Stimulated activated CD8-positive, alpha-beta memory T cell treated with anti-CD3 and anti-CD28 coated beads, Interleukin-12 subunit alpha, Interleukin-12 subunit beta, amount 100 ng/mL, for 4 hours (primary cell): ENCODE results near the gene NLRP12.
"Not testable (repeated sequence)": the region's sequence is repeated elsewhere in the genome, so short reads cannot be mapped to it uniquely, and the experiment has no call there.

Experiments used
- DNase-seq: peaks from one replicate; pipeline ENCODE4 v3.0.0-alpha.2; 2020; ENCODE audit warnings: low read depth

Gene NLRP12, protein sequence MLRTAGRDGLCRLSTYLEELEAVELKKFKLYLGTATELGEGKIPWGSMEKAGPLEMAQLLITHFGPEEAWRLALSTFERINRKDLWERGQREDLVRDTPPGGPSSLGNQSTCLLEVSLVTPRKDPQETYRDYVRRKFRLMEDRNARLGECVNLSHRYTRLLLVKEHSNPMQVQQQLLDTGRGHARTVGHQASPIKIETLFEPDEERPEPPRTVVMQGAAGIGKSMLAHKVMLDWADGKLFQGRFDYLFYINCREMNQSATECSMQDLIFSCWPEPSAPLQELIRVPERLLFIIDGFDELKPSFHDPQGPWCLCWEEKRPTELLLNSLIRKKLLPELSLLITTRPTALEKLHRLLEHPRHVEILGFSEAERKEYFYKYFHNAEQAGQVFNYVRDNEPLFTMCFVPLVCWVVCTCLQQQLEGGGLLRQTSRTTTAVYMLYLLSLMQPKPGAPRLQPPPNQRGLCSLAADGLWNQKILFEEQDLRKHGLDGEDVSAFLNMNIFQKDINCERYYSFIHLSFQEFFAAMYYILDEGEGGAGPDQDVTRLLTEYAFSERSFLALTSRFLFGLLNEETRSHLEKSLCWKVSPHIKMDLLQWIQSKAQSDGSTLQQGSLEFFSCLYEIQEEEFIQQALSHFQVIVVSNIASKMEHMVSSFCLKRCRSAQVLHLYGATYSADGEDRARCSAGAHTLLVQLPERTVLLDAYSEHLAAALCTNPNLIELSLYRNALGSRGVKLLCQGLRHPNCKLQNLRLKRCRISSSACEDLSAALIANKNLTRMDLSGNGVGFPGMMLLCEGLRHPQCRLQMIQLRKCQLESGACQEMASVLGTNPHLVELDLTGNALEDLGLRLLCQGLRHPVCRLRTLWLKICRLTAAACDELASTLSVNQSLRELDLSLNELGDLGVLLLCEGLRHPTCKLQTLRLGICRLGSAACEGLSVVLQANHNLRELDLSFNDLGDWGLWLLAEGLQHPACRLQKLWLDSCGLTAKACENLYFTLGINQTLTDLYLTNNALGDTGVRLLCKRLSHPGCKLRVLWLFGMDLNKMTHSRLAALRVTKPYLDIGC

DNA sequence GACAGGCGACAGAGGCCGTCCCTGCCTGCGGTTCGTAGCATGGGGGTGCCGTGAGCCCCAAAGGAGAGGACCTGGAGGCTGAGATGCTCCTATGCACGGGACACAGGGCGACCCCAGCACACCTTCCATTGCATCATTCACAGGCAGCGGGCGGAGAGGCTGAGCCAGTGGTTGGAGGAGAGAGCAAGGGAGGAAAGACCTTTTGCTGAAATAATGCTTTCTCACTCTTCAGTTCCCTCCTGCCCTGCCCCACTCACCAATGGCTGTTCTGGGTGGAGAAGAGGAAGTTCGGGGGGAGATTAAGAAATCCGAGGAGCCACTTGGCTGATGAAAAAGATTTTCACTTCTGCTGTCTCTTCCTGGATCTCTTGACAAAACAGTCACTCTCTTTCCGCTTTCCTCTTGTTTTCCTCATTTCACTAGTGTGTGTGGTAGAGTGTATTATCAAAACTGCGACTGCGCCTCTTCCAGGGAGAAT, at the start of gene NLRP12:
TSS of gene NLRP12 (minus strand) at position 181 of the 478 bp plus-strand sequence. CDS start at position 41, 140 bp downstream.
- no peak for DNase-seq

DNA sequence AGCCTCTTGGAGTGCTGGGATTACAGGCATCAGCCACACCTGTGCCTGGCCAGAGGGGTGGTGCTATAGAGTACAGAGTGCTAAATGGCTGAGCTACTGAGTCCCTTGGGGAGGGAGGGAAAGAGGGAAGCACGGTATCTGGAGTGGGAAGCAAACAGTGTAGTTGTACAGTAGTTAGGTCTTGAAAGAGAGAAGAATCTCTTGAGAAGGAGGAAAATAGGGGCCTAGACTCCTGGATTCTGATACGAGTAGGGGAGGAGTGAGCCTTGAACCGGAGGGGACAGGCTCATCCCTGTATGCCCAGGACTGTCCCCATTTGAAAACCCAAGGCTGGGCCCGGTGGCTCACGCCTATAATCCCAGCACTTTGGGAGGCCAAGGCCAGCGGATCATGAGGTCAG, 48.6 kb upstream of the NLRP12 start:
- DNase-seq = no peak

DNA sequence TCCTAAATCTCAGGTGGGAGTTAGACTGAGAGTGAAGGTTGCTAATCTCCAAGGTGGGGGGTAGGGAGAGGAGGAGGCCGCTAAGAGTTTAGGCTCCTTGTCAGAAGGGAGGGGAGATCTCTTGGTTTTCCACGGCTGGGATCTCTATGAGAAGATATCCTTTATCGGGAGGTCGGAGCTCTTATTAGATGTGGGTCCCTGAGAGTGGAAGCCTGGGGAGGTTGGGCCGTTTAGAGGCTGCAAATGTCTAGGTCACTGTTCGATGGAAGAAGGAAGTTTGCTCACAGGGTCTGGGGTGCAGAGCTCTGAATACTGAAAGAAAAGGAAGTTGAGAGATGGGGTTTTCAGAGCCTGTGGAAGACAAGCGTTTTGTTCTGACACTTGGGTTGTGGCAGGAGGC, 47.3 kb upstream of the NLRP12 start:
- DNase-seq = no peak

DNA sequence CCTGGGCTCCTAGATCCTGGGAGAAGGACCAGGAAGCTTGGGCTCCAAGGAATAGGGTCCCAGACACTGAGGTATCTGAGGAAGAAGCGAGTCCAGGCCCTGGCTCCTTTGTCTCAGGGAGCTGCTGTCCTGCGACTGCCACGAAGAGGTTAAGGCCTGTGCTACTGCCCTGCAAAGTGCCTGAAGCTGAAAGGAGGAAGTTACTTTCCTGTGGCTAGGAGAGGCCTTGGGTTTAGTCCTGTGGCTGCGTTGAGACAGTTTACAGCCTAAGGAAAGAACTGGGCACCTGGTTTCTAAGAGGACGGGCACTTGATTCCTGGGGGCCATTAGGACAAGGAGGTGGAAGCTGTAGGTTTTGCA, 46.4 kb upstream of the NLRP12 start:
- DNase-seq = no peak

DNA sequence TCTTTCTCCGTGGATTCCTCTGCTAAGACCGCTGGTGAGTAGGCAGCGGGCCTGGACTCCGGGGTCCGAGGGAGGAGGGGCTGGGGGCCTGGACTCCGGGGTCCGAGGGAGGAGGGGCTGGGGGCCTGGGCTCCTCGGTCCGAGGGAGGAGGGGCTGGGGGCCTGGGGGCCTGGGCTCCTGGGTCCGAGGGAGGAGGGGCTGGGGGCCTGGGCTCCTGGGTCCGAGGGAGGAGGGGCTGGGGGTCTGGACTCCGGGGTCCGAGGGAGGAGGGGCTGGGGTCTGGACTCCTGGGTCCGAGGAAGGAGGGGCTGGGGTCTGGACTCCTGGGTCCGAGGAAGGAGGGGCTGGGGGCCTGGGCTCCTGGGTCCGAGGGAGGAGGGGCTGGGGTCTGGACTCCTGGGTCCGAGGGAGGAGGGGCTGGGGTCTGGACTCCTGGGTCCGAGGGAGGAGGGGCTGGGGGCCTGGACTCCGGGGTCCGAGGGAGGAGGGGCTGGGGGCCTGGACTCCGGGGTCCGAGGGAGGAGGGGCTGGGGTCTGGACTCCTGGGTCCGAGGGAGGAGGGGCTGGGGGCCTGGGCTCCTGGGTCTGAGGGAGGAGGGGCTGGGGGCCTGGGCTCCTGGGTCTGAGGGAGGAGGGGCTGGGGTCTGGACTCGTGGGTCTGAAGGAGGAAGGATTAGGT, 45.8 kb upstream of the NLRP12 start:
- DNase-seq = not testable (repeated sequence)

DNA sequence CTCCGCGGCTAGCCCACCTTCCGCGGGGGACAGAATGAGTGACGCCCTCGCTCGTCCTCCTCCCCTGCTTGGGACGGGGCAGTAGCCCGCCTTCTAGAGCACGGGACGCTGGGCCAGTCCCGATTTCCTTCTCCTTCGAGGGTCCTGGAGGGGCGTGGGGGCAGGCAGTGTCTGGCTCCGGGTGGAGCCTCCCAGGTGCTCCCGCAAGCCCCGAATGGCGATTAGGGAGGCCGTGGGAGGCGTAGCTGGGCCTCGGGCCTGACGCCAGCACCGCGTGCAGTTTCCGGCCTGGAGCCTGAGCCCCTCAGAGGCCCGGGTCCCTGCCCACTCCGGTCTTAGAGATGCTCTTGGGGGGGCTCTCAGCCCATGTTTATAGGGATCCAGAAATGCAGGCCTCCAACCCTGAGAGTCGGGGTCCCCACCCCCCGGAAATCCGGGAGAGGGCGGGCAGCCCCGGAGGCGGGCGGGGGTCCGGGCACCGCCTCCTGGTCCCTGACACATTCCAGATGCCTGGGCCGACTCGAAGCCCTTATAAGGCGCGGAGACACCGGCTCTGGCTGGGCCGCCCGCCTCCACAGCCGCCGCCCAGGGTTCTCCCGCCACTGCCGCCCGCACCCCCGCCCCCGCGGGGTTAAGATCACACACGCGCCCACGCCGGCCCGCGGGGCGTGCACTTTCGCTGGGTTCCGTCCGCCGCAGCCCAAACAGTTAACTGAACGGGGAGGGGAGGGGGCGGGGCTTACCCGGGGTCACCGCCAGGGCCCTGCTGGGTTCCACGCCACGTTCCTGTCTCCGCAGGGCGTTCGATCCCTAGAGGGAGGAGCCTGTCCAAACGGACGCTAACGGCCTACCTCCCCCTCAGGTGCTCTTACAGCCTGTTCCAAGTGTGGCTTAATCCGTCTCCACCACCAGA, 45.0 kb upstream of the NLRP12 start:
- DNase-seq = peak; percentile 82

DNA sequence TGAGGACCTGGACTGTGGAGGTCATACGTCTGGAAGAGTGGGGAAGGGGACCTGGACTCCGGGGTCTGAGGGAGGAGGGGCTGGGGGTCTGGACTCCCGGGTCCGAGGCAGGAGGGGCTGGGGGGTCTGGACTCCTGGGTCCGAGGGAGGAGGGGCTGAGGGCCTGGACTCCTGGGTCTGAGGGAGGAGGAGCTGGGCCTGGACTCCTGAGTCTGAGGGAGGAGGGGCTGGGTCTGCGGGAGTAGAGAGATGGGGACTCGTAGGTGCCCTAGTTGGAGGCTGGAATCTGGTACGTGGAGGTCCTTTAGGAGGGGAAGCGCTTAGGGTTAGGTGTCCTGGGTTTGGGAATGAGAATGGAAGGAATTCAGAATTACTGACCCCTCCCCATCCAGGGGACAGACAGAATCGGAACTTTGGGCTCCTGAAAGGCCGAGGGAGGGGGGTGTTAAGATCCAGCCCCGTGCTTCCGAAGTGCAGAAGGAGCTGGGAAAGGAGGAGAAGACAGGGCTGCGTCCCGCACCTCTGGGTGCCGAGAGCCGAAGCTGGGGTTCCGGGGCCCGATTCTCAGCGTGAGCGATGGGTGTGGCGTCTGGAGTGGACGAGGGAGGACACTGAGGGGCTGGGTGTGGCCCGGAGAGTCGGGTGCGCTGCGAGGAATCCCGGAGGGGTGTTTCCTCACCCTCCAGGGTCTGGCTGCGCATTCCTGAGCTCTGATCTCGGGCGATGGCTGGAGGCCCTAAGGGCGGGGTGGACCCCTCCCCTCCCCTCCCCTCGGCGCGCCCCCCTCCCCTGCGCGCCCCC, 44.2 kb upstream of the NLRP12 start:
- DNase-seq = no peak

DNA sequence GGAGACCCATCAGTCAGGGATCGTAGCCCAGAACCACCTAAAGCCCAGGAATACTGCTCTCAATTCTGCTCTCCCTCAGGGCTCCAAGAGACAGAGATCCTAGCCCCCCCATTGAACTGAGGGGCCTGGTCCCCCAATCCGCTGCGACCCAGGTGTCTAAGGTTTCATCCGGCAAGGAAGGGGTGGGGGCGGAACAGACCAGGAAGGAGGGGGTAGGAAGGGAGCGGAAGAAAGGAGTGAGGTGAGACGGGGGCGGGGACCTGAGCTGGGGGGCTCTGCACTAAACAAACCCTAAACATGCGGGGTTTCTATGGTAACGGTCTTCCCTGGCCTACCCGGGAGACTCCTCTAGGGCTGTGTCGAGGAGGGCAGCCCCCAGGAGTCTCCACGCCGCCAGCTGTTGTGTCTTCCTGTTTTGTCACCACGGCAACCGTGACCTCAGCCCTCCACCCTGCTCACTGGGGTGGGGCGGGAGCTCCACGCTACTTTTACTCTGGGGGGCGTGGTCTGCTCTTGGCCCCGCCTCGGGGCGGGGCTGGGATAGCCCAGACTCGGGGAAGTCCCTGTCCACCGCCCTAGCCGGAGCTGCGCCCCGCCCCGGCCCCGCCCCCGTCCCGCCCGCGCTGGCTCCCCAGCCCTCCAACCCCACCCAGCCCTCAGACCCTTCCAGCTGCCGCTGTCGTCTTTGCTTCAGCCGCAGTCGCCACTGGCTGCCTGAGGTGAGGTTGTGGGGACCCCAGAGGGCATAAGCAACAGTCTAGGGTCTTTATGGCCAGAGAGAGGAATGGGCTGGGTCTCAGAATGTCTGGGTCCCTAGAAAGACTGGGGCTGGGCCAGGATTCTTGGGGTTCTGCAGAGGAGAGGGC, 43.3 kb upstream of the NLRP12 start, which contains the start of gene MYADM:
TSS of gene MYADM (plus strand) at position 659 of the 866 bp plus-strand sequence. CDS start 5,647 bp downstream, outside the sequence.
- peak; percentile 99 for DNase-seq

DNA sequence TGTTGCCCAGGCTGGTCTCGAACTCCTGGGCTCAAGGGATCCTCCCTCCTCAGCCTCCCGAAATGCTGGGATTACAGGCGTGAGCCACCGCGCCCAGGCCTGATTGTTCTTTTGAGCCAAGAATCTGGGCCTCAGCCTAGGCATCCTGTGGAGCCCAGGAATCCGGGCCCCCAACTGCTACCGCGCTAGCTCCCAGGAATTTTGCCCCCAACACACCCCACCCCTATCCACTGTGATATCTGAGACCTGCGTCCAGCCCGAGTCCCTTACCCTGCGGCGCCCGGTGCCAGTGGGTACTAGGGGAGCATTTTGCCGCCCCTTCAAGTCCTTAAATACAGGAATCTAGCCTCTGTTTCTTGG, 42.7 kb upstream of the NLRP12 start:
- DNase-seq = no peak

DNA sequence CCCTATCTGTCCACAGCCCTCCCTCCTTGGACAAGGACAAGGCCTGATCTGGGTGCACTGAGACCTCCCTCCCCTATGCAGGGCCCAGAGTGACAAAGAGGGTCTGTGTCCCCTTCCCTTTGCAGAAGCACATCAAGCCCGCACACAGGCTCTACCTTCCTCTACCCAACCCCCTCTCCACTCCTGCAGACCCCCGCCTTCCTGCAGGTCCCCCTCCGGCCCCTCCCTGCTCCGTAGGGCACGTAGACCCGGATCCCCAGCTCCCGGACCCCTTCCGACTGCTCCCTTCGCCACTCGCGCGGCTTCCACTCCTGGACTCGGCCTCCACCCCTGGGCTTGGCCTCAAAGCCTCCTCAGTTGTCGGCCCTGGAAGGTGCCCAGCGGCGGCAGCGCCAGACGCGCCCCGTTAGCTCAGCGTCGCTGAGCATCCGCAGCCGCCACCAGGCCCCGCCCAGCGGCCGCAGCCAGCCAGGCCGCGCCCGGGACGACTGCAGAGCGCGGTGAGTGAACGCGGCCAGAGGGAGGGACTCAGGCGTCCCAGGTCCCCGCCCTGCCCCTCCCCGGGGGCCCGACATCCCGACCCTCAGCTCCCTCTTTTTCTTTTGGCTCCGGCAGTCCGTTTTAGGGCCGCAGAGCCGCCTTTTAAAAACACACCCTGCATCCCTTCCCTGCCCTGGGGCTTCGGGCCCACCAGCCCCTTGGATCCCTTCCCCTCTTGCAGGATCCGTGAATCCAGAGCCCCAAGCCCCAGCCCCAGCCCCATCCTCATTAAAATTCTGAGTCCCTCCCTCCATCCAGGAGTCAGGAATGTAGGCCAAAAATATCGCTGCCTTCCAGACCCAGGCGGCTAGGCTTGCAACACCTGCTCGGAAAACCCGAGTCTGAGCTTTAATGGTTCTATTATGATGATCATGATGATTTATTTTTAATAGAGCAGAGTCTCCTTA, 42.1 kb upstream of the NLRP12 start:
- peak; percentile 40 for DNase-seq

DNA sequence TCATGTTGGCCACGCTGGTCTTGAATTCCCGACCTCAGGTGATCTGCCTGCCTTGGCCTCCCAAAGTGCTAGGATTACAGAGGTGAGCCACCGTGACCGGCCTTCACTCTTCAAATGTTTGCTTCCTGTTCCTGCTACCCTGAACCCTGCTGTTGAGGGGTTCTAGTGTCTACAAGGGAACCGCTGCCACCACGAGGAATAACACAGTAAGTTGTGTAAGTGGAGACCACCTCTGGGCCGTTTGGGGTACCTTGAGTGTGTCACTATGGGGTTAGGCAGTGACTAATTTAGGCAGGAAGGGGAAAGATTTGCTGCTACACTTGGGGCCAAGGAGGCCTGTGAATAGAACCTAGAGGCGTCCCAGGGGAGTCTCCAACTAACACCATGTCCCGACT, 41.4 kb upstream of the NLRP12 start:
- DNase-seq = no peak

DNA sequence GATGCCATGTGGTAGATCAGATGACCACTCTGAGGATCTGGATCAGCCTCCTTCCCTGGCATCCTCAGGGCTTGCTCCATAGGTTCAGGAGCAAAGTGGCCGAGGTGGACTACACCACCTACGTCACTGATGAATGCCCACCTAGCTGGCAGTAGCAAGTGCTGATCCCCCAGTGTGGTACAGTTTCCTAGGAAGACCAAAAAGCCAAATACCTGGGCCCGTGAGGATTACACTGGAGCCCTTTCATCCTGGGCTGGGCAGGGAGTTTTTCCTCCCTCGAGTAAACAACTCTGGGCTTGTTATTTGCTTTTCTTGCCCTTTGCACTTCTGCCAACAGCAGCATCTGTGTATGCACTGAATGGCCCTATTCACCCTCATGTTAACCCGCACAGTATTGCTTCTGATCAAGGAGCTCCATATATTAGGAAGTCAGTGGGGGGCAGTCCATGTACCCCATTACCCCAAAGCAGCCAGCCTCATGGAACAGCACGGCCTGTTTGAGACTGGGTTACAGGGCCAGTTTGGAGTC, 40.3 kb upstream of the NLRP12 start:
- DNase-seq = no peak

DNA sequence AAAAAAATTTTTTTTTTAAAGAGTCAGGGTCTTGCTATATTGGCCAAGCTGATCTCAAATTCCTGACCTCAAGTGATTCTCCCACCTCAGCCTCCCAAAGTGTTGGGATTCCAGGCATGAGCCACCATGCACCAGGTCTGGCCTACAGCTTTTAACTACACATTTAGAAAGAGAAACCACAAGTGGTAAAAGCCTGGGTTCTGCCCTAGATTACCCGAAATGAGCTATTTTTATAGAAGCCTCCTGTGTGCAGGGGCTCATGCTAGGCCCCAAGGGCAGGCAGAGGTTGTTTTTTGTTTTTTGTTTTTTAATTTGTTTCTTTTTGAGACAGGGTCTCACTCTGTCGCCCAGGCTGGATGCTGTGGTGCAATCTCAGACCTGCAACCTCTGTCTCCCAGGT, 29.6 kb upstream of the NLRP12 start:
- DNase-seq = no peak

DNA sequence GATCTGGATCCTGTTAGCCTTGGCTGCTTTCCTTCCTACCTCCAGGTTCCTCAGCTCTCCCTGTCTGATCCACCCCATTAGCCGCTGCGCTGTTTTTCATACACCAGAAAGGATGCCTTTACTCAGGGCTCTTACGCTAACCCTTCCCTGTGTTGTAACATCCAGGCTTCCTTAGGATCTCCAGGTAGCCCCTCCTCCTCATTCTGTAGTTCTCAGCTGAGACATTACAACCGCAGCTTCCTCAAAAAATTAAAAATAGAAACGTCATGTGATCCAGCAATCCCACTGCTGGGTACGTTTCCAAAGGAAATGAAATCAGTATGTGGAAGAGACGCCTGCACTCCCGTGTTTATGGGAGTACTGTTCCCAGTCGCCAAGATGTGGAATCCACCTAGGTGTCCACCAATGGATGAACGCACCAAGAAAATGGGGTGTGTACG, 25.1 kb upstream of the NLRP12 start:
- no peak for DNase-seq

DNA sequence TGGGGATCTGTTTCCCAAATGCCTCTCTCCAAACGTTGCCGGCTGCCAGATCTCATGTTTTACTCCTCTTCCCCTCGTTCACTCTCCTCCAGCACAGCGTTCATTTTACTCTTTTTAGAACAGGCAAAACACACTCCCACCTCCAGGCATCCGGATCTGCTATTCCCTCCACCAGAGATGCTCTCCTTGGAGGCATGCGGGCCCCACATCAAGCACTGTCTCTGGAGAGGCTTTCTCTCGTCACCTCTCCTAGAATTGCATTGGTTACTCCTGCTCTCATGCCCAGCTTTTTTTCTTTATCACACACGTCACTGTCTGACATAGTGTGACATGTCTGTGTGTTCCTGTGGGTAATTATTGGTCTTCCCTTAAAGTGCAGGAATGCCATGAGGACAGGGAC, 23.4 kb upstream of the NLRP12 start:
- DNase-seq = no peak

DNA sequence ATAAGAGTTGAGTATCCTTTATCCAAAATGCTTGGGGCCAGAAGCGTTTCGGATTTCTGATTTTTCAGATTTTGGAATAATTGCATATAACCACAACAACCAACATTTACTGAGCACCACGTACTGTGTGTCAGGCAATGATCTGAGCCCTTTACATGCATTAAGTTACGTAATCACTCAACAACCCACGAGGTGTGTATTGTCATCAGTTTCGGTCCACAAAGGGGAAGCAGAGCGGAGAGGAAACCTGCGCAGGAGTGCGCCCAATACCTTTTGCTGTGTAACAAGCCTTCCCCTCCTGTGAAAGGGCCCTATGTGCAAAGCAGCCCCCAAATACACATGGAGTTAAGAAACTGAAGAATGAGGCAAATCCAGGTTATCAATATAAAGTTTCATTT, 20.7 kb upstream of the NLRP12 start:
- DNase-seq = no peak

DNA sequence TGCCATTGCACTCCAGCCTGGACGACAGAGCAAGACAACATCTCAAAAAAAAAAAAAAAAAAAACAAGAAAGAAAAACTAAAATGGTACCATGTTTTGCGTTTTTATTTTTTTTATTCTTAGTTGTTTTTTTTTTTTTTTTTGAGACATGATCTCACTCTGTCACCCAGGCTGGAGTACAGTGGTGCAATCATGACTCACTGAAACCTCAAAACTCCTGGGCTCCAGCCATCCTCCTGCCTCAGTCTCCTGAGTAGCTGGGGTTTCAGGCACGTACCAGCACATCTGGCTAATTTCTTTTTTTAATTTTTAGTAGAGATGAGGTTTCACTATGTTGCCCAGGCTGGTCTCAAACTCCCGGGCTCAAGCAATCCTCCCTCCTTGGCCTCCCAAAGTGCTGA, 16.8 kb upstream of the NLRP12 start:
- not testable (repeated sequence) for DNase-seq

DNA sequence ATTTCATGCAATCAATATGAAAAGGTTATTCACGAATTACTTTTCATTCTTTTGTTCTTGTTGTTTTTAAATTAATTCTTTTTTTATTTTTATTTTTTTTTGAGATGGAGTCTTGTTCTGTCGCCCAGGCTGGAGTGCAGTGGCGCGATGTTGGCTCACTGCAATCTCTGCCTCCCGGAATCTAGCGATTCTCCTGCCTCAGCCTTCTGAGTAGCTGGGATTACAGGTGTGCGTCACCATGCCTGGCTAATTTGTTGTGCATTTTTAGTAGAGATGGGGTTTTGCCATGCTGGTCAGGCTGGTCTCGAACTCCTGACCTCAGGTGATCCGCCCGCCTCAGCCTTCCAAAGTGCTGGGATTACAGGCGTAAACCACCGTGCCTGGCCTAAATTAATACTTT, 16.1 kb upstream of the NLRP12 start:
- not testable (repeated sequence) for DNase-seq
